ENCODE data around the gene RGP1.

Gene RGP1

GRCh38 chr9:35797311-35798109 lies 48.4 kb downstream of the RGP1 start:
- no peaks in the 10 kb centered on the region for H3K79me2 ChIP-seq (ENCODE audit: low read length)
- H3K4me1 ChIP-seq (ENCODE audit: low read length) = peaks cover 13% of the 10 kb centered on the region
- H3K36me3 ChIP-seq (replicated peaks; ENCODE audit: low read depth, low read length) = no peaks in the 10 kb centered on the region
- H3K4me2 ChIP-seq (ENCODE audit: low read length) = no peak overlapping the region
- H3K9me3 ChIP-seq (ENCODE audit: insufficient read depth, low read length) = no peaks in the 10 kb centered on the region
- no peak overlapping the region for H3K9ac ChIP-seq (ENCODE audit: low read length)
- no peak overlapping the region for H3K4me3 ChIP-seq (ENCODE audit: low read length)
- no peak overlapping the region for H3K27ac ChIP-seq (ENCODE audit: low read length)
- no peak overlapping the region for H2AFZ ChIP-seq (ENCODE audit: low read depth, low read length)
- no peaks in the 10 kb centered on the region for H4K20me1 ChIP-seq (ENCODE audit: insufficient read depth, low read length)
- no peaks in the 10 kb centered on the region for H3K27me3 ChIP-seq (ENCODE audit: low read depth, low read length)
- TF ChIP-seq CTCF (IDR thresholded peaks at IDR 0.05; ENCODE audit: low read depth, low read length) (no peak), EZH2phosphoT487 (IDR thresholded peaks at IDR 0.05; ENCODE audit: low read depth) (no peak)

GRCh38 chr9:35798658-35799374 lies 49.7 kb downstream of the RGP1 start:
- Histone ChIP-seq H3K27me3 (ENCODE audit: low read depth, low read length) (no peaks in the 10 kb centered on the region), H3K9ac (ENCODE audit: low read length) (no peak overlapping the region), H3K4me1 (ENCODE audit: low read length) (peaks cover 13% of the 10 kb centered on the region), H3K79me2 (ENCODE audit: low read length) (no peaks in the 10 kb centered on the region), H3K36me3 (replicated peaks; ENCODE audit: low read depth, low read length) (no peaks in the 10 kb centered on the region), H3K9me3 (ENCODE audit: insufficient read depth, low read length) (no peaks in the 10 kb centered on the region), H3K27ac (ENCODE audit: low read length) (no peak overlapping the region), H3K4me3 (ENCODE audit: low read length) (no peak overlapping the region), H4K20me1 (ENCODE audit: insufficient read depth, low read length) (no peaks in the 10 kb centered on the region), H3K4me2 (ENCODE audit: low read length) (no peak overlapping the region), H2AFZ (ENCODE audit: low read depth, low read length) (no peak overlapping the region)
- no peak for TF ChIP-seq EZH2phosphoT487 (IDR thresholded peaks at IDR 0.05; ENCODE audit: low read depth)
- no peak for TF ChIP-seq CTCF (IDR thresholded peaks at IDR 0.05; ENCODE audit: low read depth, low read length)

- Histone ChIP-seq H3K4me1 (ENCODE audit: low read length) (peaks cover 14% of the 10 kb centered on the region), H3K9me3 (ENCODE audit: insufficient read depth, low read length) (no peaks in the 10 kb centered on the region), H2AFZ (ENCODE audit: low read depth, low read length) (no peak overlapping the region), H3K4me3 (ENCODE audit: low read length) (no peak overlapping the region), H3K4me2 (ENCODE audit: low read length) (no peak overlapping the region), H4K20me1 (ENCODE audit: insufficient read depth, low read length) (no peaks in the 10 kb centered on the region), H3K36me3 (replicated peaks; ENCODE audit: low read depth, low read length) (no peaks in the 10 kb centered on the region), H3K27me3 (ENCODE audit: low read depth, low read length) (no peaks in the 10 kb centered on the region), H3K9ac (ENCODE audit: low read length) (no peak overlapping the region), H3K27ac (ENCODE audit: low read length) (no peak overlapping the region), H3K79me2 (ENCODE audit: low read length) (no peaks in the 10 kb centered on the region)
- TF ChIP-seq EZH2phosphoT487 (IDR thresholded peaks at IDR 0.05; ENCODE audit: low read depth) = no peak
- no peak for TF ChIP-seq CTCF (IDR thresholded peaks at IDR 0.05; ENCODE audit: low read depth, low read length)
Observed at GRCh38 chr9:35800530-35800929, 51.4 kb downstream of the RGP1 start.

GRCh38 chr9:35801328-35802128 lies 52.4 kb downstream of the RGP1 start:
- Histone ChIP-seq H3K9me3 (ENCODE audit: insufficient read depth, low read length) (no peaks in the 10 kb centered on the region), H3K36me3 (replicated peaks; ENCODE audit: low read depth, low read length) (no peaks in the 10 kb centered on the region), H3K4me3 (ENCODE audit: low read length) (no peak overlapping the region), H3K27ac (ENCODE audit: low read length) (no peak overlapping the region), H3K79me2 (ENCODE audit: low read length) (no peaks in the 10 kb centered on the region), H3K9ac (ENCODE audit: low read length) (no peak overlapping the region), H4K20me1 (ENCODE audit: insufficient read depth, low read length) (no peaks in the 10 kb centered on the region), H3K4me2 (ENCODE audit: low read length) (no peak overlapping the region), H3K27me3 (ENCODE audit: low read depth, low read length) (no peaks in the 10 kb centered on the region), H3K4me1 (ENCODE audit: low read length) (peaks cover 24% of the 10 kb centered on the region), H2AFZ (ENCODE audit: low read depth, low read length) (no peak overlapping the region)
- TF ChIP-seq CTCF (IDR thresholded peaks at IDR 0.05; ENCODE audit: low read depth, low read length) (no peak), EZH2phosphoT487 (IDR thresholded peaks at IDR 0.05; ENCODE audit: low read depth) (no peak)

Measured in OCI-LY3 (cell line).